HEK293 (cell line): Measurements from ENCODE around the gene LRRC32.

Experiments
- CTCF ChIA-PET: fragments of 350-600 bp; formaldehyde crosslinking; extraction: SDS; loops from one replicate; lab custom pipeline; 2021; ENCODE audit warnings: antibody characterized with exemption; lab: Yijun Ruan, JAX
- POLR2A ChIA-PET: fragments of 300-600 bp; formaldehyde crosslinking; extraction: SDS; loops from one replicate; lab custom pipeline; 2020; ENCODE audit warnings: antibody characterized with exemption, inconsistent platforms; lab: Yijun Ruan, JAX
- H3K27ac ChIP-seq: fragments of 200-500 bp; sonication (Bioruptor generic); 2 replicates; pipeline ENCODE4 v1.5.1; 2014; ENCODE audit warnings: low read depth, low read length, control low read depth, inconsistent platforms; ENCODE audit errors: extremely low read depth
- H3K36me3 ChIP-seq, 2 experiments: fragments of 200-500 bp in 1 of 2; sonication (Bioruptor generic) in 1 of 2; 1 replicate in 1 of 2; 2 replicates in 1 of 2; pipeline ENCODE4 v1.5.1; 2014 to 2017; ENCODE audit warnings: inconsistent platforms in 2 of 2, low read length in 2 of 2; ENCODE audit not compliant: control insufficient read depth in 2 of 2, insufficient read depth in 1 of 2
- H3K4me1 ChIP-seq: fragments of 200-500 bp; sonication (Bioruptor generic); 2 replicates; pipeline ENCODE4 v1.5.1; 2014; ENCODE audit warnings: mild to moderate bottlenecking, low read length, inconsistent platforms; ENCODE audit not compliant: control insufficient read depth, insufficient read depth
- H3K4me3 ChIP-seq: 2 replicates; pipeline ENCODE4 v1.5.1; 2011; ENCODE audit warnings: low read depth, mild to moderate bottlenecking, control low read depth, low read length, moderate library complexity
- H3K9me3 ChIP-seq: fragments of 200-500 bp; sonication (Bioruptor generic); 2 replicates; pipeline ENCODE4 v1.5.1; 2014; ENCODE audit warnings: low read depth, low read length, inconsistent platforms; ENCODE audit not compliant: control insufficient read depth, insufficient read depth
- GLI2 ChIP-seq: fragments of 450-650 bp; formaldehyde crosslinking; IDR thresholded peaks from 2 replicates; pipeline ENCODE4; 2017; ENCODE audit warnings: missing biosample characterization, missing genetic modification characterization, low read depth, borderline replicate concordance
- KLF9 ChIP-seq: fragments of 450-650 bp; formaldehyde crosslinking; IDR thresholded peaks from 2 replicates; pipeline ENCODE4 v1.5.1; 2016; ENCODE audit warnings: missing biosample characterization, missing genetic modification characterization, low read depth
- PRDM10 ChIP-seq: fragments of 450-650 bp; formaldehyde crosslinking; IDR thresholded peaks from 2 replicates; pipeline ENCODE4 v1.5.1; 2016; ENCODE audit warnings: missing biosample characterization, missing genetic modification characterization
- REPIN1 ChIP-seq: fragments of 450-650 bp; formaldehyde crosslinking; IDR thresholded peaks from 2 replicates; pipeline ENCODE4 v1.5.1; 2017; ENCODE audit warnings: missing biosample characterization, missing genetic modification characterization, low read depth
- YY1 ChIP-seq: fragments of 450-650 bp; formaldehyde crosslinking; IDR thresholded peaks from 2 replicates; pipeline ENCODE4 v1.5.1; 2018; ENCODE audit warnings: missing biosample characterization, missing genetic modification characterization
- ZBTB6 ChIP-seq: fragments of 450-650 bp; formaldehyde crosslinking; IDR thresholded peaks from 2 replicates; pipeline ENCODE4 v1.5.1; 2017; ENCODE audit warnings: missing biosample characterization, missing genetic modification characterization
- ZBTB8A ChIP-seq: fragments of 450-650 bp; formaldehyde crosslinking; IDR thresholded peaks from 2 replicates; pipeline ENCODE4 v1.5.1; 2016; ENCODE audit warnings: missing biosample characterization, missing genetic modification characterization
- ZIC2 ChIP-seq: fragments of 450-650 bp; formaldehyde crosslinking; IDR thresholded peaks from 2 replicates; pipeline ENCODE4 v1.5.1; 2016; ENCODE audit warnings: missing biosample characterization, missing genetic modification characterization
- ZNF112 ChIP-seq: fragments of 450-650 bp; formaldehyde crosslinking; IDR thresholded peaks from 2 replicates; pipeline ENCODE4 v1.5.0; 2017; ENCODE audit warnings: missing biosample characterization, missing genetic modification characterization
- ZNF202 ChIP-seq: fragments of 450-650 bp; formaldehyde crosslinking; IDR thresholded peaks from 2 replicates; pipeline ENCODE4 v1.5.1; 2016; ENCODE audit warnings: missing biosample characterization, missing genetic modification characterization, borderline replicate concordance
- ZNF26 ChIP-seq: fragments of 450-650 bp; formaldehyde crosslinking; IDR thresholded peaks from 2 replicates; pipeline ENCODE4 v1.5.1; 2016; ENCODE audit warnings: missing biosample characterization, missing genetic modification characterization
- ZNF366 ChIP-seq: fragments of 450-650 bp; formaldehyde crosslinking; conservative IDR thresholded peaks from 2 replicates; pipeline ENCODE4 v1.5.1; 2016; ENCODE audit warnings: missing biosample characterization, missing genetic modification characterization
- ZNF473 ChIP-seq: fragments of 450-650 bp; formaldehyde crosslinking; IDR thresholded peaks from 2 replicates; pipeline ENCODE4 v1.5.1; 2017; ENCODE audit warnings: missing biosample characterization, missing genetic modification characterization
- ZNF548 ChIP-seq: fragments of 450-650 bp; formaldehyde crosslinking; IDR thresholded peaks from 2 replicates; pipeline ENCODE4 v1.5.1; 2016; ENCODE audit warnings: missing biosample characterization, missing genetic modification characterization
- ZNF549 ChIP-seq: fragments of 450-650 bp; IDR thresholded peaks from 2 replicates; pipeline ENCODE4 v1.5.1; 2018; ENCODE audit warnings: missing biosample characterization, missing genetic modification characterization, mild to moderate bottlenecking, inconsistent platforms, moderate library complexity
- ZNF561 ChIP-seq: fragments of 450-650 bp; IDR thresholded peaks from 2 replicates; pipeline ENCODE4 v1.5.1; 2018; ENCODE audit warnings: missing biosample characterization, missing genetic modification characterization, borderline replicate concordance
- ZNF639 ChIP-seq: fragments of 450-650 bp; formaldehyde crosslinking; IDR thresholded peaks from 2 replicates; pipeline ENCODE4 v1.5.1; 2016; ENCODE audit warnings: missing biosample characterization, missing genetic modification characterization
- ZNF645 ChIP-seq: fragments of 450-650 bp; formaldehyde crosslinking; IDR thresholded peaks from 2 replicates; pipeline ENCODE4; 2016; ENCODE audit warnings: missing biosample characterization, missing genetic modification characterization
- ZNF747 ChIP-seq: fragments of 450-650 bp; formaldehyde crosslinking; IDR thresholded peaks from 2 replicates; pipeline ENCODE4 v1.5.1; 2016; ENCODE audit warnings: missing biosample characterization, missing genetic modification characterization
- ZSCAN18 ChIP-seq: fragments of 450-650 bp; formaldehyde crosslinking; IDR thresholded peaks from 2 replicates; pipeline ENCODE4 v1.5.1; 2016; ENCODE audit warnings: missing biosample characterization, missing genetic modification characterization

LRRC32 gene

GRCh38 chr11:76640501-76640900 is 30.0 kb downstream of the LRRC32 start:
- POLR2A ChIA-PET, result no interaction called here

GRCh38 chr11:76639621-76640020 is 30.9 kb downstream of the LRRC32 start:
- Histone ChIP-seq H3K4me3 (no peak overlapping the region), H3K36me3 (no peaks in the 10 kb centered on the region), H3K4me1 (no peaks in the 10 kb centered on the region), H3K27ac (no peak overlapping the region), H3K9me3 (no peaks in the 10 kb centered on the region)
- no peak for TF ChIP-seq ZNF639 (tag by site-specific recombination)
- TF ChIP-seq ZNF112 (tag by site-specific recombination), result no peak
- no peak for TF ChIP-seq GLI2
- no peak for TF ChIP-seq KLF9 (tag by site-specific recombination)
- TF ChIP-seq ZNF366, result no peak
- no peak for TF ChIP-seq ZIC2 (tag by site-specific recombination)
- TF ChIP-seq ZSCAN18 (tag by site-specific recombination), result no peak
- TF ChIP-seq REPIN1 (tag by site-specific recombination), result no peak
- TF ChIP-seq YY1 (tag by site-specific recombination), result no peak
- ChIA-PET CTCF (no interaction called here), POLR2A (no interaction called here)

More at GRCh38 chr11:76640501-76640900, 30.0 kb downstream of the LRRC32 start:
- TF ChIP-seq ZBTB6 (no peak), ZNF202 (tag by site-specific recombination) (no peak), KLF9 (tag by site-specific recombination) (no peak), ZNF548 (tag by site-specific recombination) (no peak), ZNF26 (tag by site-specific recombination) (no peak), ZBTB8A (tag by site-specific recombination) (no peak), PRDM10 (tag by site-specific recombination) (no peak), ZNF561 (tag by site-specific recombination) (no peak), ZNF645 (tag by site-specific recombination) (no peak), ZNF747 (no peak), ZNF549 (no peak), ZNF473 (no peak)
- H3K9me3 ChIP-seq, result no peaks in the 10 kb centered on the region
- no peaks in the 10 kb centered on the region for H3K4me1 ChIP-seq
- no peak overlapping the region for H3K27ac ChIP-seq
- no peaks in the 10 kb centered on the region for H3K36me3 ChIP-seq
- H3K4me3 ChIP-seq, result no peak overlapping the region
- CTCF ChIA-PET, result no interaction called here
